IPS-18c (cell line): ENCODE results near the gene PDZD2.

Source experiments
- H3K4me3 ChIP-seq: 2 replicates; pipeline ENCODE4 v1.7.0; 2013; ENCODE audit warnings: low read depth, mild to moderate bottlenecking, low read length, moderate library complexity; ENCODE audit not compliant: insufficient read depth
- H3K9me3 ChIP-seq: one replicate; pipeline ENCODE4 v1.6.1; 2013; ENCODE audit warnings: mild to moderate bottlenecking, low read length, moderate library complexity; ENCODE audit not compliant: control insufficient read depth, insufficient read depth

Gene PDZD2

GRCh38 chr5:32130865-32131264 is 491.9 kb downstream of the PDZD2 start:
- no peaks in the 10 kb centered on the region for H3K9me3 ChIP-seq
- H3K4me3 ChIP-seq: no peak overlapping the region

- Histone ChIP-seq H3K4me3 (no peak overlapping the region), H3K9me3 (no peaks in the 10 kb centered on the region)
These were observed 492.7 kb downstream of the PDZD2 start for GRCh38 chr5:32131604-32132003.

- H3K4me3 ChIP-seq: no peak overlapping the region
- no peaks in the 10 kb centered on the region for H3K9me3 ChIP-seq
These were observed 493.8 kb downstream of the PDZD2 start for GRCh38 chr5:32132757-32133156.

GRCh38 chr5:32135086-32135485 is 496.2 kb downstream of the PDZD2 start:
- no peak overlapping the region for H3K4me3 ChIP-seq
- no peaks in the 10 kb centered on the region for H3K9me3 ChIP-seq

- no peak overlapping the region for H3K4me3 ChIP-seq
- H3K9me3 ChIP-seq: no peaks in the 10 kb centered on the region
These were observed 497.4 kb downstream of the PDZD2 start for GRCh38 chr5:32136342-32136741.

- Histone ChIP-seq H3K9me3 (no peaks in the 10 kb centered on the region), H3K4me3 (no peak overlapping the region)
These were observed 500.0 kb downstream of the PDZD2 start for GRCh38 chr5:32138839-32139493.

- no peak overlapping the region for H3K4me3 ChIP-seq
- no peaks in the 10 kb centered on the region for H3K9me3 ChIP-seq
These were observed 504.9 kb downstream of the PDZD2 start for GRCh38 chr5:32143617-32144377.

- Histone ChIP-seq H3K9me3 (no peaks in the 10 kb centered on the region), H3K4me3 (no peak overlapping the region)
These were observed 505.7 kb downstream of the PDZD2 start for GRCh38 chr5:32144378-32145207.

GRCh38 chr5:32145378-32145777 is 506.4 kb downstream of the PDZD2 start:
- no peak overlapping the region for H3K4me3 ChIP-seq
- no peaks in the 10 kb centered on the region for H3K9me3 ChIP-seq

- Histone ChIP-seq H3K9me3 (no peaks in the 10 kb centered on the region), H3K4me3 (no peak overlapping the region)
These were observed 508.3 kb downstream of the PDZD2 start for GRCh38 chr5:32147236-32147635.

- H3K9me3 ChIP-seq: no peaks in the 10 kb centered on the region
- no peak overlapping the region for H3K4me3 ChIP-seq
These were observed 509.0 kb downstream of the PDZD2 start for GRCh38 chr5:32147959-32148358.

- no peak overlapping the region for H3K4me3 ChIP-seq
These were observed 511.4 kb downstream of the PDZD2 start for GRCh38 chr5:32150366-32150765.

GRCh38 chr5:32151198-32151597 is 512.3 kb downstream of the PDZD2 start:
- Histone ChIP-seq H3K4me3 (no peak overlapping the region), H3K9me3 (no peaks in the 10 kb centered on the region)

More at GRCh38 chr5:32150366-32150765, 511.4 kb downstream of the PDZD2 start:
- no peaks in the 10 kb centered on the region for H3K9me3 ChIP-seq

GRCh38 chr5:32153723-32154122 is 514.8 kb downstream of the PDZD2 start:
- Histone ChIP-seq H3K9me3 (no peaks in the 10 kb centered on the region), H3K4me3 (no peak overlapping the region)

GRCh38 chr5:32155211-32155610 is 516.3 kb downstream of the PDZD2 start:
- Histone ChIP-seq H3K4me3 (no peak overlapping the region), H3K9me3 (no peaks in the 10 kb centered on the region)

GRCh38 chr5:32156635-32157034 is 517.7 kb downstream of the PDZD2 start:
- no peak overlapping the region for H3K4me3 ChIP-seq
- H3K9me3 ChIP-seq: no peaks in the 10 kb centered on the region

GRCh38 chr5:32157078-32157477 is 518.1 kb downstream of the PDZD2 start:
- Histone ChIP-seq H3K4me3 (no peak overlapping the region), H3K9me3 (no peaks in the 10 kb centered on the region)

- Histone ChIP-seq H3K9me3 (no peaks in the 10 kb centered on the region), H3K4me3 (no peak overlapping the region)
These were observed 519.7 kb downstream of the PDZD2 start for GRCh38 chr5:32158679-32158975.
